ENCODE results near the gene PRRX2. TPM values are rescaled to one million over a fixed set of nuclear protein-coding genes. Genes with fewer than 3 reads are reported as not detected.

Gene PRRX2
- total and polyA plus RNA-seq, 4 donors = 0.03 to 0.08 TPM; not detected in 2

- no peak overlapping the region for H3K27ac ChIP-seq (ENCODE audit: low read depth in 1 of 2, low read length in 2 of 2)
- 84% methylated on average over 21 of the region's 21 CpGs for WGBS
- H3K9me3 ChIP-seq (ENCODE audit: control insufficient read depth in 4 of 4, low read length in 3 of 4) = no peaks in the 10 kb centered on the region
- no peak for DNase-seq (ENCODE audit: low spot score)
- H3K36me3 ChIP-seq (ENCODE audit: control insufficient read depth in 4 of 4, insufficient read depth in 3 of 4, low read depth in 1 of 4, low read length in 3 of 4) = peaks cover 4 to 38% (median 27%) of the 10 kb centered on the region in 4 donors
- no peaks in the 10 kb centered on the region for H3K27me3 ChIP-seq (ENCODE audit: control insufficient read depth in 4 of 4, insufficient read depth in 4 of 4, low read length in 3 of 4)
- no peak overlapping the region for H3K9ac ChIP-seq (ENCODE audit: low read depth in 1 of 2, low read length in 2 of 2)
- no peak for TF ChIP-seq MAX (IDR thresholded peaks at IDR 0.05)
- TF ChIP-seq, protein P1, sequence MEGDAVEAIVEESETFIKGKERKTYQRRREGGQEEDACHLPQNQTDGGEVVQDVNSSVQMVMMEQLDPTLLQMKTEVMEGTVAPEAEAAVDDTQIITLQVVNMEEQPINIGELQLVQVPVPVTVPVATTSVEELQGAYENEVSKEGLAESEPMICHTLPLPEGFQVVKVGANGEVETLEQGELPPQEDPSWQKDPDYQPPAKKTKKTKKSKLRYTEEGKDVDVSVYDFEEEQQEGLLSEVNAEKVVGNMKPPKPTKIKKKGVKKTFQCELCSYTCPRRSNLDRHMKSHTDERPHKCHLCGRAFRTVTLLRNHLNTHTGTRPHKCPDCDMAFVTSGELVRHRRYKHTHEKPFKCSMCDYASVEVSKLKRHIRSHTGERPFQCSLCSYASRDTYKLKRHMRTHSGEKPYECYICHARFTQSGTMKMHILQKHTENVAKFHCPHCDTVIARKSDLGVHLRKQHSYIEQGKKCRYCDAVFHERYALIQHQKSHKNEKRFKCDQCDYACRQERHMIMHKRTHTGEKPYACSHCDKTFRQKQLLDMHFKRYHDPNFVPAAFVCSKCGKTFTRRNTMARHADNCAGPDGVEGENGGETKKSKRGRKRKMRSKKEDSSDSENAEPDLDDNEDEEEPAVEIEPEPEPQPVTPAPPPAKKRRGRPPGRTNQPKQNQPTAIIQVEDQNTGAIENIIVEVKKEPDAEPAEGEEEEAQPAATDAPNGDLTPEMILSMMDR (IDR thresholded peaks at IDR 0.05; ENCODE audit: low read depth, low read length, missing input control) = no peak
- no peak for TF ChIP-seq TAF1 (conservative IDR thresholded peaks at IDR 0.05)
- no peak for TF ChIP-seq HNF4A (conservative IDR thresholded peaks at IDR 0.05)
- no peak for TF ChIP-seq EGR1 (IDR thresholded peaks at IDR 0.05; ENCODE audit: low read depth in 2 of 2)
- no peak for TF ChIP-seq REST (IDR thresholded peaks at IDR 0.05)
- TF ChIP-seq SP1 (IDR thresholded peaks at IDR 0.05) = no peak
- TF ChIP-seq GABPA (IDR thresholded peaks at IDR 0.05 in 1 of 2, conservative IDR thresholded peaks at IDR 0.05 in 1 of 2) = no peak
- no peak for TF ChIP-seq NR2F2 (IDR thresholded peaks at IDR 0.05)
- no peak for TF ChIP-seq YY1 (IDR thresholded peaks at IDR 0.05)
- no peak for TF ChIP-seq RAD21 (IDR thresholded peaks at IDR 0.05)
- TF ChIP-seq FOXA1 (IDR thresholded peaks at IDR 0.05) = no peak
- TF ChIP-seq FOXA2 (IDR thresholded peaks at IDR 0.05) = no peak
- no peak for TF ChIP-seq ZBTB33 (IDR thresholded peaks at IDR 0.05)
- peaks cover 6 to 38% (median 30%) of the 10 kb centered on the region in 4 donors for H3K4me1 ChIP-seq (ENCODE audit: control insufficient read depth in 4 of 4, insufficient read depth in 4 of 4, low read length in 3 of 4)
- no peak overlapping the region for H3K4me3 ChIP-seq (ENCODE audit: low read depth in 1 of 3, low read length in 3 of 3)
These were observed 34.3 kb upstream of the PRRX2 start for GRCh38 chr9:129630967-129631673.

DNA sequence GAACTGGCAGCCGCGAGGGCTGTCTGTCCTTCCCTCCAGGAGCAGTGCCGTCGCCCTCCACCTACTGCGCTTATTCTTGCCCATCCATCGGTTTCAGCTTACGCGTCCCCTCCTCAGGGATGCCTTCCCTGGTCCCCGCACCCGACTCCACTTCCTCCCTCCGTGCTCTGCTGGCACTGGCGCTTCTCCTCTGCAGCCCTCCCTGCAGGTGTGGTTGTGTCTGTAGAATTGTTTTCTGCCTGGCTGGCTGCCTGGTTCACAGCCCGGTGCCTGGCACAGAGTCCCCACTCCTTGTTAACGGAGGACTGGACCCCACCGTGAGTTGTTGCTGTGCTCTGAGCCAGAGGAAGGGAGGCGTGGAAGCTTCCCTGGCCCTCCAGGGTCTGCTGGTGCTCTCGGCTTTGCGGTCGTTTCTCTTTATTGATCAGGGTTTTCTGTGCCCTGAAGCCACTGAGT lies 33.7 kb upstream of the PRRX2 start:
- Histone ChIP-seq H3K4me3 (ENCODE audit: low read depth in 1 of 3, low read length in 3 of 3) (no peak overlapping the region), H3K27me3 (ENCODE audit: control insufficient read depth in 4 of 4, insufficient read depth in 4 of 4, low read length in 3 of 4) (no peaks in the 10 kb centered on the region), H3K4me1 (ENCODE audit: control insufficient read depth in 4 of 4, insufficient read depth in 4 of 4, low read length in 3 of 4) (peaks cover 6 to 38% (median 29%) of the 10 kb centered on the region in 4 donors), H3K36me3 (ENCODE audit: control insufficient read depth in 4 of 4, insufficient read depth in 3 of 4, low read depth in 1 of 4, low read length in 3 of 4) (peaks cover 4 to 39% (median 27%) of the 10 kb centered on the region in 4 donors), H3K9me3 (ENCODE audit: control insufficient read depth in 4 of 4, low read length in 3 of 4) (no peaks in the 10 kb centered on the region), H3K27ac (ENCODE audit: low read depth in 1 of 2, low read length in 2 of 2) (no peak overlapping the region), H3K9ac (ENCODE audit: low read depth in 1 of 2, low read length in 2 of 2) (no peak overlapping the region)
- 85% methylated on average over 19 of the region's 19 CpGs for WGBS
- no peak for DNase-seq (ENCODE audit: low spot score)
- TF ChIP-seq EGR1 (IDR thresholded peaks at IDR 0.05; ENCODE audit: low read depth in 2 of 2) = no peak

Measured in liver (tissue), 9 donors.